CD4-positive, alpha-beta T cell treated with Interleukin-4 for 1 hour (primary cell): ENCODE data around the gene TMEM42.

Experiments used
- DNase-seq, 2 donors: peaks; one replicate each; pipeline ENCODE4 v3.0.0-alpha.2; 2020 to 2022

Gene TMEM42

GRCh38 chr3:44913868-44914468, 52.3 kb downstream of the TMEM42 start:
- peak; percentile 60 to 63 for DNase-seq

DNA sequence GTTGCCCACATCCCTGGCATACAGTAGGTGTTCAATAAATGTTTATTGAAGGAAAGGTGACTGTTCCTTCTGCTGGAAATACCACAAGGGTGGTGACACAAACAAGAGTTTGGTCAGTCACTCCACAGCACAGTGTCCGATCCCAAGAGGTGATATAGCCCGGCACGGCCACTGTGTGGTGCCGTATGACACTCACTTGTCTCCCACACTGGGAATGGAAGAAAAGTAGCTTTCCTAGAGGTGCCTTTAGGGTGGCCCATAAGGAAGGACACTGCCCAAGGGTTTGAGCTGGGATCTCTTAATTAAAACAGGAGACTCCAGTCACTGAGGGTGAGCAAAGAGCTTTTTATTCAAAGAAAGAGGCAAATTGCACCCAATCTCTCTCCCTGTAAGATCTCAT, 53.2 kb downstream of the TMEM42 start:
- DNase-seq, result no peak
